Smooth muscle cell (in vitro differentiated cells): Measurements from ENCODE around the gene PLCL2. TPM values are rescaled to one million over a fixed set of nuclear protein-coding genes. Genes with fewer than 3 reads are reported as not detected.

Source experiments
- DNase-seq: peaks from one replicate; lab custom pipeline; 2025; ENCODE audit not compliant: unreplicated experiment; lab: John Stamatoyannopoulos, UW
- H2AFZ ChIP-seq: fragments of 200-600 bp; sonication (generic); 2 replicates; pipeline ENCODE4 v1.6.0; 2016; ENCODE audit warnings: antibody characterized with exemption, low read depth, mild to moderate bottlenecking
- H3F3A ChIP-seq: fragments of 200-600 bp; sonication (generic); 2 replicates; pipeline ENCODE4 v1.6.0; 2017; ENCODE audit warnings: antibody characterized with exemption, low read depth
- H3K27ac ChIP-seq: fragments of 200-600 bp; sonication (generic); 2 replicates; pipeline ENCODE4 v1.5.1; 2016; ENCODE audit warnings: low read depth, mild to moderate bottlenecking
- H3K27me3 ChIP-seq: fragments of 200-600 bp; sonication (generic); 2 replicates; pipeline ENCODE4 v1.6.1; 2016; ENCODE audit warnings: low read depth, mild to moderate bottlenecking
- H3K36me3 ChIP-seq: fragments of 200-600 bp; sonication (generic); 2 replicates; pipeline ENCODE4 v1.5.1; 2016; ENCODE audit warnings: low read depth
- H3K4me1 ChIP-seq: fragments of 200-600 bp; sonication (generic); 2 replicates; pipeline ENCODE4 v1.5.1; 2016; ENCODE audit warnings: low read depth
- H3K4me2 ChIP-seq: fragments of 200-600 bp; sonication (generic); 2 replicates; pipeline ENCODE4 v1.6.0; 2016; ENCODE audit warnings: mild to moderate bottlenecking
- H3K4me3 ChIP-seq: fragments of 200-600 bp; sonication (generic); 2 replicates; pipeline ENCODE4 v1.5.1; 2016; ENCODE audit warnings: mild to moderate bottlenecking
- H3K79me2 ChIP-seq: fragments of 200-600 bp; sonication (generic); 2 replicates; pipeline ENCODE4 v1.6.0; 2016; ENCODE audit warnings: low read depth, mild to moderate bottlenecking
- H3K9ac ChIP-seq: fragments of 200-600 bp; sonication (generic); 2 replicates; pipeline ENCODE4 v1.6.0; 2016; ENCODE audit warnings: low read depth
- H3K9me3 ChIP-seq: fragments of 200-600 bp; sonication (generic); replicated peaks from 2 replicates; pipeline ENCODE4 v1.5.1; 2016; ENCODE audit warnings: low read depth
- H4K20me1 ChIP-seq: fragments of 200-600 bp; sonication (generic); 2 replicates; pipeline ENCODE4 v1.6.0; 2016; ENCODE audit warnings: low read depth
- CTCF ChIP-seq: fragments of 200-600 bp; sonication (generic); IDR thresholded peaks from 2 replicates; pipeline ENCODE4 v1.5.1; 2017; ENCODE audit warnings: borderline replicate concordance, mild to moderate bottlenecking, antibody characterized with exemption; ENCODE audit not compliant: insufficient read depth, poor library complexity, severe bottlenecking
- WGBS: methylation state at CpG from one replicate; pipeline ENCODE4 v1.1.7; 2016; ENCODE audit warnings: low lambda C conversion rate; 5-methylcytosine and 5-hydroxymethylcytosine counted together
- polyA plus RNA-seq: library from polyadenylated mRNA; unstranded; fragments of >200 nt; fragmentation: Nextera tagmentation; extraction: Ambion mirVana; gene quantifications from 2 replicates; pipeline ENCODE4 v1.2.1, GENCODE V29; 2016
- total RNA-seq: library from RNA; depleted of rRNA; stranded (reverse); fragments of >200 nt; gene quantifications from 2 replicates; pipeline ENCODE4 v1.2.3, GENCODE V29; 2014

Gene PLCL2
- total and polyA plus RNA-seq, 2 experiments from 2014 or later: 2.1 to 5.0 TPM

GRCh38 chr3:16999871-17000270, 115.1 kb downstream of the PLCL2 start:
- no peaks in the 10 kb centered on the region for H3K27me3 ChIP-seq
- H3K9me3 ChIP-seq: peaks cover 7% of the 10 kb centered on the region

GRCh38 chr3:17003457-17003856, 118.7 kb downstream of the PLCL2 start:
- no peak for TF ChIP-seq CTCF

More at GRCh38 chr3:16999871-17000270, 115.1 kb downstream of the PLCL2 start:
- no peak overlapping the region for H3K4me3 ChIP-seq
- TF ChIP-seq CTCF: no peak
- H2AFZ ChIP-seq: no peak overlapping the region
- H3K79me2 ChIP-seq: no peaks in the 10 kb centered on the region
- H3K4me1 ChIP-seq: peaks cover 12% of the 10 kb centered on the region
- H3K9ac ChIP-seq: no peak overlapping the region
- H3K27ac ChIP-seq: no peak overlapping the region
- no peak overlapping the region for H3K4me2 ChIP-seq
- H4K20me1 ChIP-seq: no peaks in the 10 kb centered on the region
- no peaks in the 10 kb centered on the region for H3K36me3 ChIP-seq
- DNase-seq: no peak
- no peaks in the 10 kb centered on the region for H3F3A ChIP-seq

GRCh38 chr3:17006132-17006852, 121.5 kb downstream of the PLCL2 start:
- Histone ChIP-seq H3K4me2 (no peak overlapping the region), H3K36me3 (no peaks in the 10 kb centered on the region), H3K9me3 (no peaks in the 10 kb centered on the region), H4K20me1 (no peaks in the 10 kb centered on the region), H3K79me2 (no peaks in the 10 kb centered on the region), H3F3A (no peaks in the 10 kb centered on the region), H3K27ac (no peak overlapping the region), H3K4me3 (no peak overlapping the region), H3K4me1 (peaks cover 4% of the 10 kb centered on the region), H2AFZ (no peak overlapping the region), H3K27me3 (no peaks in the 10 kb centered on the region), H3K9ac (no peak overlapping the region)
- DNase-seq: no peak
- WGBS: 78% methylated on average over 2 of the region's 2 CpGs
- no peak for TF ChIP-seq CTCF

More at GRCh38 chr3:17003457-17003856, 118.7 kb downstream of the PLCL2 start:
- Histone ChIP-seq H4K20me1 (no peaks in the 10 kb centered on the region), H3K27ac (no peak overlapping the region), H3K27me3 (no peaks in the 10 kb centered on the region), H3K9me3 (peaks cover 7% of the 10 kb centered on the region), H3K4me1 (peaks cover 4% of the 10 kb centered on the region), H3K4me3 (no peak overlapping the region), H3K36me3 (no peaks in the 10 kb centered on the region), H3K9ac (no peak overlapping the region), H3K79me2 (no peaks in the 10 kb centered on the region), H3F3A (no peaks in the 10 kb centered on the region), H3K4me2 (no peak overlapping the region), H2AFZ (no peak overlapping the region)
- DNase-seq: no peak

- Histone ChIP-seq H3F3A (no peaks in the 10 kb centered on the region), H3K27ac (no peak overlapping the region), H3K9me3 (no peaks in the 10 kb centered on the region), H4K20me1 (no peaks in the 10 kb centered on the region), H3K4me2 (no peak overlapping the region), H3K9ac (no peak overlapping the region), H3K36me3 (no peaks in the 10 kb centered on the region), H2AFZ (no peak overlapping the region), H3K27me3 (no peaks in the 10 kb centered on the region), H3K79me2 (no peaks in the 10 kb centered on the region), H3K4me1 (peaks cover 4% of the 10 kb centered on the region), H3K4me3 (no peak overlapping the region)
- no peak for DNase-seq
- WGBS: 71% methylated on average over 1 of the region's 1 CpG
- TF ChIP-seq CTCF: no peak
Measured at GRCh38 chr3:17007284-17007683, 122.5 kb downstream of the PLCL2 start.
